ENCODE results near the gene RGS11.

- TF ChIP-seq POLR2A (IDR thresholded peaks at IDR 0.05; ENCODE audit: low read length) (no peak), NFE2L2 (conservative IDR thresholded peaks at IDR 0.05; ENCODE audit: low read length) (no peak), SMC3 (IDR thresholded peaks at IDR 0.05) (no peak), PHF8 (IDR thresholded peaks at IDR 0.05; ENCODE audit: borderline replicate concordance, low read depth) (no peak), RAD21 (conservative IDR thresholded peaks at IDR 0.05 in 1 of 2, IDR thresholded peaks at IDR 0.05 in 1 of 2) (no peak)
- TF ChIP-seq, protein P1, sequence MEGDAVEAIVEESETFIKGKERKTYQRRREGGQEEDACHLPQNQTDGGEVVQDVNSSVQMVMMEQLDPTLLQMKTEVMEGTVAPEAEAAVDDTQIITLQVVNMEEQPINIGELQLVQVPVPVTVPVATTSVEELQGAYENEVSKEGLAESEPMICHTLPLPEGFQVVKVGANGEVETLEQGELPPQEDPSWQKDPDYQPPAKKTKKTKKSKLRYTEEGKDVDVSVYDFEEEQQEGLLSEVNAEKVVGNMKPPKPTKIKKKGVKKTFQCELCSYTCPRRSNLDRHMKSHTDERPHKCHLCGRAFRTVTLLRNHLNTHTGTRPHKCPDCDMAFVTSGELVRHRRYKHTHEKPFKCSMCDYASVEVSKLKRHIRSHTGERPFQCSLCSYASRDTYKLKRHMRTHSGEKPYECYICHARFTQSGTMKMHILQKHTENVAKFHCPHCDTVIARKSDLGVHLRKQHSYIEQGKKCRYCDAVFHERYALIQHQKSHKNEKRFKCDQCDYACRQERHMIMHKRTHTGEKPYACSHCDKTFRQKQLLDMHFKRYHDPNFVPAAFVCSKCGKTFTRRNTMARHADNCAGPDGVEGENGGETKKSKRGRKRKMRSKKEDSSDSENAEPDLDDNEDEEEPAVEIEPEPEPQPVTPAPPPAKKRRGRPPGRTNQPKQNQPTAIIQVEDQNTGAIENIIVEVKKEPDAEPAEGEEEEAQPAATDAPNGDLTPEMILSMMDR (IDR thresholded peaks at IDR 0.05) = no peak
- TF ChIP-seq, protein P2, sequence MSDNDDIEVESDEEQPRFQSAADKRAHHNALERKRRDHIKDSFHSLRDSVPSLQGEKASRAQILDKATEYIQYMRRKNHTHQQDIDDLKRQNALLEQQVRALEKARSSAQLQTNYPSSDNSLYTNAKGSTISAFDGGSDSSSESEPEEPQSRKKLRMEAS (IDR thresholded peaks at IDR 0.05) = no peak
These were observed 41.2 kb upstream of the RGS11 start for GRCh38 chr16:316741-317464.
